Left cardiac atrium (tissue), 4 donors: Measurements from ENCODE around the gene SUSD6. TPM values are rescaled to one million over a fixed set of nuclear protein-coding genes. Genes with fewer than 3 reads are reported as not detected.
"Not testable (repeated sequence)": the region's sequence is repeated elsewhere in the genome, so short reads cannot be mapped to it uniquely, and the experiment has no call there.

Source experiments
- ATAC-seq, 2 donors: fragments of 200-7000 bp; cut with Tn5 transposase; one replicate each; pipeline ENCODE4 v1.9.1; 2020; ENCODE audit warnings: mild to moderate bottlenecking in 2 of 2, moderate library complexity in 2 of 2
- DNase-seq: peaks from one replicate; pipeline ENCODE4 v3.0.0-alpha.2; 2020
- intact Hi-C, 2 donors: fragments of 100-400 bp; cut with DNase I; formaldehyde crosslinking; loops; one replicate each; pipeline versions ENCODE4 v1.14.1 to v1.15.1; 2022 to 2023
- total RNA-seq, 2 donors: library from RNA; stranded (reverse); fragmentation: NEBNext Ultra II Directional; extraction: Animal tissue kit (Norgen Biotek cat#: 25700); gene quantifications; one replicate each; pipeline ENCODE4 v1.2.1, GENCODE V29; 2021
- donor health status: DM: no; HTN: yes; CAD: no.
- donor health status: DM: no; HTN: yes; CAD: no; lungs with severe emphysema.
- donor health status: DM: yes; HTN: yes; CAD: no.
- donor health status: Dilated cardiomyopathy.

Gene SUSD6
- total RNA-seq, 2 donors from 2014 or later: 21.8 to 28.1 TPM

DNA sequence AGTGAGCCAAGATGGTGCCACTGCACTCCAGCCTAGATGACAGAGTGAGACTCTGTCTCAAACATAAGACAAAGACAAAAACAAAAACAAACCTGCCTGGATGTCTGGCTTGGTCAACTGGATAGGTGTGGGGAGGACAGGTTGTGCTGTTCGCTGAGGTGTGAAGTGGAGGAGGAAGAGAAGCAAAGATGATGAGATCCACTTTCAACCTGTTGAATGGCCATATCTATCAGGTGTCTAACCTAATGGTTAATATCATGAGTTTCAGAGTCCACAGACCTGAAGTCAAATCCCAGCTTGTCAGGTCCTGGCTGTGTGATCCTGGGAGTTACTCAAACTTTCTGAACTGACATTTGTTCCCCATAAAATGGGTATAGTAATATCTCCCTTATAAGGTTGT is 27.0 kb upstream of the SUSD6 start:
- intact Hi-C loops: loop anchor here in 1 of 2 donors (2.0 kb wide), 1 partner anchor 142 kb away; no protein-coding TSS in a partner anchor
- DNase-seq (no peak), ATAC-seq (no peak)

DNA sequence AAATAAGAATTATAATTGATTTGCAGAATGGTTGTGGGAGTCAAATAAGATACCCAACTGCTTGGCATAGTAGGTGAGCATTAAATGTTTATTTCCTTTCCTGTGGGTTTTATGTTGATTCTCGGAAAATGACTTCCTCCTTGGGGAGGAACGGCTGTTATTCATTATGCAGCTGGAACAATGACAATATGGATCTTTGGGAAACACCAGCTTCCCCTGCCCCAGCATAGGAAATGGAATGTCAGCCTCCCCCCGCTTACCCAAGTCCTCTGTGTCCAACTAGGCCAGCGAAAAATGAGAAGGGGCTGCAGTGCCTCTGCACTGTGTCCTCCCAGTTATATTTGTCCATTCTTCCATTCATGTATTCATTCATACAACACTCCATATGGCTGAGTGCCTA is 25.0 kb upstream of the SUSD6 start:
- no peak for DNase-seq
- ATAC-seq: no peak
- intact Hi-C loops: no loop called here

DNA sequence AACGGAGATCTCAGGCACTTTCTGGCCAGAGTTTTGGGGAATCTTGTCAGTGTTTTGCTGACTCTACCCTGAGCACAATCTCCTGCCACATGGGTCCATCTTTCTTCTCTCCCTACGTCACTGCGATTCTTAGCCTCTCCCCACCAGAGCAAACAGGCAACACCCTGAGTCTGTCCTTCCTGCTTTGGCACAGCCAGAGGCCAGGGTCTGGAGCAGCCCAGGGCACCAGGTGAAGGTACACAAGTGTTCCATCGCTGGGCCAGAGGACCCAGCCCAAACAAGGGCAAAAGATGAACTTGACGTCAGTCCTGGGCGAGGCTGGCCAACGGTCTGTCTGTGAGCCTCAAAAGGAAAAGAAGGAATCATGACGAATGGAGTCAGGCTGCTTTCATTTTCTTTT is 24.0 kb upstream of the SUSD6 start:
- ATAC-seq (no peak), DNase-seq (no peak)
- intact Hi-C loops: no loop called here

DNA sequence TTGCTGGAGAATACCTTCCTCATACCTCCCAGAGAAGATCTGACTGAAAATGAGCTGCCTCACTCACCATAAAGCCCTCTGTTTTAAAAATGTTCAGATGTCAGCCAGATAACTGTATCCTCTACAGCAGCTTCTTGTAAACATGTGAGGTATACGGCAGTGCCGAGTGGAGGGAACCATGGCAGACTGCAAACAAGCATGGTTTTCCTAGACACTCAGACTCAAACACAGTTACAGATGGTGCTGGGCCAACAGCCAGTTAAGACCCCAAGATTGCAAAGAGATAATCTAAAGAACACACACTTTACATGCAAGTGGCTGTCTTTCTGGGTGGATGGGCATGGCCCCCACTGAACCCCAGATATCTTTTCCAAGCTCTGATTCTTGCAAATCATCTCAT is 20.1 kb upstream of the SUSD6 start:
- intact Hi-C loops: no loop called here
- DNase-seq (no peak), ATAC-seq (no peak)

DNA sequence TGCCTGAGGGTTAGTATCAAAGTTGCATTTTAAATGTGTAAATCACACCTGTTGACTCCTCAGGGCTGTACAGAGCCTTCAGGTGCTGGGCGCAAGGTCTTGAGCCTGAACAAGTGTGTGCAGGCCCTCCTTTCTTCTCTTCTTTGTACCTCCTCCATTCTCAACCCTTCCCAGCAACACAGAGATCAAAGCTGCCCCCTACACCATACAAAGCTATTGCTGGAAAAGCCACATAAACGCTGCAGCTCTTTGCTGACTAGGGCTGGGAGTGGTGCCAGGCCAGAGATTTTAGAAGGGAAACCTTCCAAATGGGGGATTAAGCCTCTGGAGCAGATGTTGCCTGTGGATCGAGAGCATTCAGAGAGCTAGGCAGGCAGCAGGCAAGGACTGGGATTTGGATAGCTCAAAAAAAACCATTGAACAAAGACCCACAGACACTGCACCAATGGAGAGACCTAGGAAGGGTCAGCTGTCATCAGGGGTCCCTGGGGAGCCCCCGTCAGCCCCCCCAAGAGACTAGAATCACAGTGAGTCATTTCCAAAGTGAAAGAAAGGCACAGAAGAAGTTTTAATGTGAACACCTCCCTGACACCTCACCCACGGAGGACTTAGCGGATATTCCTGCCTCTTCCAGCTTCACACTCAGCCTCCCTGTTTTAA is 18.2 kb upstream of the SUSD6 start:
- ATAC-seq (peak; percentile 76 to 84), DNase-seq (no peak)
- intact Hi-C loops: no loop called here

DNA sequence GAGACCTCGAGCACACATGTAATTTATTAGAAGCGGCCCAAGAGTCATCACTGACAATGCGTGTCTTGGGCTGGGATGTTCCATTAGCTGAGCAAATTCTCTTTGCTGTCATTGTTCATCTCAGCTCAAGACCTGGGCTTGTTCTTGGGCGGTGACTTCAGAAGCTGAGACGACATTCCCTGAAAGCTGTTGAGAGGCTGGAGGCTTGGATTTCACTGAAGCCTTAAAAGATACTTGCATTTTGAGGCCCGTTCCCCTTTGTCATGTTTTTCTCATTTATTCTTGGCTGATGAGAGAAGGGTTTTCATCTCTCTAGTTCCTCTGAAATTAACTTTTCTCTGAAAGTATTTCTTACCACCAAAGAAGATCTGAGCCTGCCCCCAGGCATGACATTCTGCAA is 16.6 kb upstream of the SUSD6 start:
- intact Hi-C loops: no loop called here
- ATAC-seq (no peak), DNase-seq (no peak)

DNA sequence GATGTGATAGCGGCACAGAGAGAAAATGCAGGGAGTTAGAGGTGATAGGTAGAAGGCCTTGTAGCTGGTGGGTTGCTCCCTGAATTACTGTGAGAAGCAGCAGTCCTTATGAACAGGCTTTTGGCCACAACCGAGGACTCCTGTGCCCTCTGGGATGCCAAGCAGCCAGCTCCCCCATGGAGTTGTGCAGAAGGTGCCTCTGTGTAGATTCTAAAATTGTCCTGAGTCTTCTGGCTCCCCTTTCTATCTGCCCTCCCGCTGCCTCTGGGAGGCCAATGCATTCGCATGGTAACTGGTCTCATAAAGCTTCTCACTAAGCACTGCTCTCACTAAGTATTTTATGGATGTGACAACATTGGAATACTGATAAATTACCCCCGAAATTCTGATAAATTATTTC is 16.1 kb upstream of the SUSD6 start:
- ATAC-seq: no peak
- intact Hi-C loops: no loop called here
- no peak for DNase-seq

DNA sequence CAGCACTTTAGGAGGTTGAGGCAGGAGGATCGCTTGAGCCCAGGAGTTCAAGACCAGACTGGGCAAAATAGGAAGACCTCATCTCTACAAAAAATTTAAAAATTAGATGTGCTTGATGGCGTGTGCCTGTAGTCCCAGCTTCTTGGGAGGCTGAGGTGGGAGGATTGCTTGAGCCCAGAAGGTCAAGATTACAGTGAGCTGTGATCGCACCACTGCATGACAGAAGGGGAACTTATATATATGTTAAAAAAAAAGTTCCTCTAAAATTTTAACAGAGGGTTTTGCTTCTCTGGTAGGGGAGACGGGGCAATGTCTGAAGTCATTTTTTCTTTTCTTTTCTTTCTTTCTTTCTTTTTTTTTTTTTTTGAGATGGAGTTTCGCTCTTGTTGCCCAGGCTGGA is 12.0 kb upstream of the SUSD6 start:
- intact Hi-C loops, DNase-seq, ATAC-seq: not testable (repeated sequence)

DNA sequence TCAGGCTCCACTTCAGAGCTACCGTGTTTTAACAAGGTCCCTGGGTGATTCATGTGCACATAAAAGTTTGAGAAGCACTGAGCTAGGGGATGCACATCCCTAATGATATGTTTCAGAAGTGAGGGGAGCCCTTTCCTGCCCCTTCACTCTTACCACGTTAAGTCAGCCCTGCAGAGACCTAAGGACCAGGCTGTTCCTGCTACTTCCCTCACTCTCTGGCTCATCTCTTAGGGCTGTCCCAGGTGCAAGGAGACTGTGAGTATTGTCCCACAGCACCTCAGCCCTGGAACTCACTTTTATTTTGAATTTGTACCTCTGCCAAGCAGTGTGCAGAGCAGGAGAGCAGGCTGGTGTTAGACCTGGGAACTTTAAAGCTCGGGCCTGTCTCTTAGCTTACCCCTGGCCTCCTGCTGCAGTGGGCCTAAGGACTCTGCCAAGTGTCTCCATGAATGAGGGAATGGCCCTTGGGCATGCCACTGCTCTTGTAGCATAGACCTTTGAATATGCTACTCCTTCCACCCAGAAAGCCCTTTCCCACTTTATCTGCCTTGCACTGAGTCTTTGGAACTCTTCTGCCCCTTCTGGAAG is 11.0 kb upstream of the SUSD6 start:
- intact Hi-C loops: loop anchor here (5.0 kb wide), 1 partner anchor 127 kb away; no protein-coding TSS in a partner anchor
- DNase-seq: no peak
- no peak for ATAC-seq

DNA sequence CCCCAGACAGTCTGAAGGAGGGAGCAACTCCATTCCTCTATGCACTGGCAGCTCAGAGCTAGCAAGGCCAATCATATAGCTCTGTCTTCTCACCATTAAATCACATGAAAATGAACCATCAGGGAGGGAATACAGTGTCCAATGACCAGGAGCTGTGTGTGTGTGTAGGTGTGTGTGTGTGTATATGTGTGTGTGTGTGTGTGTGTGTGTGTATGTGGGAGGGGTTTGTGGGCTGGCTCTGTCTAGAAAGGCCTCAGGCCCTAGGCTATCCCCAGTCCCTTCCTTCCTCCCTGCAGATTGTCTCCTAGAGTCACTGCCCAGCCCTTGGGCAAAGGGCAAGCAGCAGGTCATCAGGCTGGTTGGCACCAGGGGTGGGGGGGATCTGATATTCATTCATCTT is 5.7 kb upstream of the SUSD6 start:
- intact Hi-C loops: no loop called here
- no peak for DNase-seq
- peak in 1 of 2 donors; percentile 14 for ATAC-seq

DNA sequence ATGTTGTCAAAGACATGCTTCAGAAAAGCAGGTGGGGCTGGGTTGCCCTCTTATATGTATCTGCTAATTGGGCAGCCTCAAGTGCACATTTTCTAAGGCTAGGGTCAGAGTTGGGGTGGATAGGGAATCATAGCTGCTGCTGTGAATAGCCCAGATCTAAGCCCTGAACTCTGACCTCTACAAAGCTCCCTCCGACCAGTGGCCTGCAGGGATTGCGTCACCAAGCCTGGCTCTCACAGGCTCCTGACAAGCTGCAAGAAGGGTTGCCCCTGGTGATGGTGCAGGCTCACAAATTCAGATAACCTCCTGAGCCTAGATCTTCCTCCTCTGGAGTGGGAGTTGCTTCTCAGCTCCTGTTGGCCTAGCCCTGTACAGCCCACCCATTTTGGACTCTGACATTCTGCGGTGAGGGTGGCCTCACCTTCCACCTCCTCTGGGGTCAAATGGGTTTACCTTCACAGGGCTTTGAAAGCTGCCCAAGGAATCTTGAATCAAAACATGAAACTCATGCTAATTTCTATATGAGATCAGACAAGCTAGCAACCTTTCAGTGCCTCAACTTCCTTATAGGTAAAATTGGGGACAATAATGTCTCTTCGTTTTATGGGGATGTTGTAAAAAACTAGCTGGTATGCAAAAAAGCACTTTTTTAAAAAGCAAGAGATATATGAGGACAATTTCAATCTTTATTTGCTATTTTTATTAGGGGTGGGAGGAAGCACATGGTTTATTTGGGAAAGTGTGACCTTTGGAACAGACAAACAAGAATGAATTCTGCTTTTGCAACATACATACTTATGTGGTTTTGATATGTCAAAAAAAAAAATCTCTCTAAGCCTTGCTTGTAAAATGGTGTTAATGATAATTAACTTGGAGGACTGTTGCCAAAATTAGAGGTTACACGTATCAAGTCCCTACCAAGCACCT is 4.9 kb upstream of the SUSD6 start:
- intact Hi-C loops: no loop called here
- ATAC-seq (peak in 1 of 2 donors; percentile 13), DNase-seq (no peak)

DNA sequence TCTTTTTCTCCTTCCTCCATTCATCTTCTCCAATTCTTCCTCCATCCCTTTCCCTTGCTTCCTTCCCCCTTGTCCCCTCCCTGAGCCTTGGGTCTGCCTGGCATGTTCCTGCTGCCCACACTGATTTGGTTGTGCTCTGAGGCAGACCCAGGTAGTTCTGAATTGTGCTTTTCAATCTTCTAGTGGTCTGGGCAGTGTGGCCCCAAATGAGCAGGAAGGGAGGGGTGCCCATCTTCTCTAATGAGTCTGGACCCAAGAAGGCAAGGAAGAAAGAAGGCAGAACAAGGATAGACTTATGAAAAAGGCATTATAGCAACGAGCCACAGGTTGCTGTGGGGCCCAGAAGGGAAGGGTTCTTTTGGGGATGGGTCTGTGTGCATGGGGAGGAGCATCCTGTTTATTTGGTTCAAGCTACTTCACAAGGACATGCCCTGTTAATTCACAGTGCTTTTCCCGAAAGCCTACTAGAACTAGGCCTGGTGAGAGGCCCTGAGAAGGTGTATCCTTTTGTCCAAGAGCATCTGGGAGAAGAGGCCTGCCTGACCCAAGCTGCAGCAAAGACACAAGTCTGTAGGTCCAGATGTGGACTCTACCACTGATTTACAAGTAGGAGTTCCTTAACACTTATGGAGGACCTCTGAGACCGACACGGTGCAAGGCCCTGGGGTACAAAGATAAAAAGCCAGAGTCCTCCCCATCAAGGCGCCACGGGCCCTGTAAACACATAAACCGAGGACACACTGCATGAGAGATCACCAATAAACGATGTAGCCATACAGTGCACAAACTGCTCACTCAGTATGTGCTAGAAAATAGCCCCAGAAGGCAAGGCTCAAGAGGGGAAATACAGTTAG is 1.1 kb upstream of the SUSD6 start:
- intact Hi-C loops: loop anchor here in 1 of 2 donors (5.0 kb wide), 1 partner anchor 107 kb away; no protein-coding TSS in a partner anchor
- DNase-seq (no peak), ATAC-seq (no peak)

DNA sequence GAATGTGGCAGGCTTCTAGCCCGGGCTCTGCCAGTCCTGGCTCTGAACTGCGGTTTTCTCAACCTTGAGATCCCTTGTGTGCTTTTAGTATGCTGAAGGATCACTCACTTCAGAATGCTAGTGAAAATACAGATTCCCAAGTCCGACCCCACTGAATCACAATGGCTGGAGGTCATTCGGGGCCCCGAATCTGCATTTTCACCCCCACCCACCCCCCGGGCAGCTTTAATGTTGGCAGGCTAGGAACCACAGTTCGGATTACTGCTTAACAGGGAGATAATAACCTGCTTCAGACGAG is 573 bp upstream of the SUSD6 start:
- peak in 1 of 2 donors; percentile 13 for ATAC-seq
- intact Hi-C loops: loop anchor here in 1 of 2 donors (5.0 kb wide), 1 partner anchor 106 kb away; no protein-coding TSS in a partner anchor

DNA sequence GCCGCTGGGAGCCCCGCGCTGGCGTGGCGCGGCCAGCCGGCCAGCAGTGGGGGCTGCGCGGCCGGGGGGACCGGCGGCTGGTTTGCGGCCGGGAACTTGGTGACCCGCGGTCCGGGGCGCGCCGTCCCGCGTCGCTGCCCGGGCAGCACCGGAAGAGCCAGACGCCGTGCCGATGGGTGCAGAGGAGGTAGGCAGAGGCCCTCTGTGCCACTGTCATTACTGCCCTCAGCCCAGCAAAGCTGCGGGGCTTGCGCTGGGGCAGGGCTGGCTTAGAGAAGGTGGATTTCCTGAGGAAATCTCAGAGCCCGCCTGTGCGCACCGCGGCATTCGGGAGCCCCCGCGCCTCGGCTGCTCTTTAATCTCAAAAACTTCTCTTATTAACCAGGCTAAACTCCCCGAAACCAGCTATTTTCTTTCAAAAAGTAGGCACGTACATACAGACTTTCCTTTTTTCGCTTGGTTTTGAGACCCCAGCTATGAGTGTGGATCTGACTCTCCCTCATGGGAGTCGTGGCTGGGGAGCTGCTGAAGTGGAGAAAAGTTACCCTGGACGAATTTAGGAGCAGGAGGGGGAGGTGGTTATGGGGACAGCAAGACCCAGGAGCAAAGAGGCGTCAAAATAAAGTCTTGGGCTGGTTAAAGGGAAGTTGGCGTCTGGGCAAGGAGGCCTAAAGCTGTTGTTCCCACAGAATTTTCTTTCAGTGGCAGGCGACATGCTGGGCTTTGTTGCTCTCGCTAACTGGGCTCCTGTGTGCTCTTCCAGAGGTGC is 802 bp downstream of the SUSD6 start:
- DNase-seq (peak; percentile 42), ATAC-seq (peak in 1 of 2 donors; percentile 6)
- intact Hi-C loops: loop anchor here in 1 of 2 donors (5.0 kb wide), 1 partner anchor 105 kb away; no protein-coding TSS in a partner anchor

More for the DNA sequence above, 573 bp upstream of the SUSD6 start:
- no peak for DNase-seq

DNA sequence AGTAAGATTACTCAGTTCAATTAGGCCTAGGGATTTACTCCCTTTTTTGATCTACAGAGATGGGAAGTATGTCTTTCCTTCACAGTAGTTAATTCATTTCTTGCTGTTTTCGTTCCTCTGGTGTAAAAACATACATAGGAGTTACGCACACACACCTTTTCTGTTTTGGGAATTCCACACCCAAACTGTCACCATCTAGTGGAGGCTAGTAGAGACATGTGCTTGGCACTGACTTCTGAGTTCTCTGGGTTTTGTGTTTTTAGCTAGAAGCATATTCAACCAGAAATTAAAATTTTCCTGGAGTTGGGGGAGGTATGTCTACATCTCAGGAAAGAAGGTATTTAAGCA is 1.4 kb downstream of the SUSD6 start:
- ATAC-seq (no peak), DNase-seq (no peak)
- intact Hi-C loops: loop anchor here in 1 of 2 donors (5.0 kb wide), 1 partner anchor 105 kb away; no protein-coding TSS in a partner anchor

DNA sequence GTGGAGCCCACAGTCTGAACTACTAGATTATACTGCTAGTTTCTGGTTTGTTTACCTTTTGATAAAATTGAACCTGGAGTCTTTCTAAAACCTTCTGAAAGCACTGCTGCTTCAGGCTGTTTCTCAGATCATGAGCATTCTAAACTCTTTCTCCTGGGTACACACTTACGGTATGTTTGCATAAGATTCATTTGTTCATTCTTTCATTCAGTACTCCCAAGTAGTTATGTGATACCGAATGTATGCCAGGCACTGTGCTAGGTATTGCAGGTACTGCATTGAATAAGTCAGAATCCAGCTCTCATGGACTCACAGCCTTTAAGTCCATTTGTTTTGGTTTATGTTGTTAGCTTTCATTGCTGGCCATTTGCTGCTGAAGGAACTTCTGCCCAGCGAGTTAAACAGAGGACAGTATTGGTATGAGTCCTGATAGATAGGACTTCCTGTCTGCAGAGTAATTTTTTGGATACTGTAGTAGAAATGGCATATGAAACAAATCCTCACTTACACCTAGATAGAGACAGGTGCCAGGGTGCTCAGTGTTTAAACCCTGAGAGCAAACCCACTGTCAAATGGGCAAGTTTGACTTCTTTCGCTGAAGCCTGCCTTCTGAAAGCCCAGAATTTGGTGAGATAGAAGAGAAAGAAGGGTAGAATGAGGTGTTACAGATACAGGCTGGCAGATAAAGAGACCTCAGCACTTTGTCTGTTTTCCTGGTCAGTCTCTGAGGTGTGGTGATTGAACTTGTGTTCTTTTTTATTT is 2.1 kb downstream of the SUSD6 start:
- DNase-seq (no peak), ATAC-seq (no peak)
- intact Hi-C loops: loop anchor here in 1 of 2 donors (5.0 kb wide), 1 partner anchor 104 kb away; no protein-coding TSS in a partner anchor

DNA sequence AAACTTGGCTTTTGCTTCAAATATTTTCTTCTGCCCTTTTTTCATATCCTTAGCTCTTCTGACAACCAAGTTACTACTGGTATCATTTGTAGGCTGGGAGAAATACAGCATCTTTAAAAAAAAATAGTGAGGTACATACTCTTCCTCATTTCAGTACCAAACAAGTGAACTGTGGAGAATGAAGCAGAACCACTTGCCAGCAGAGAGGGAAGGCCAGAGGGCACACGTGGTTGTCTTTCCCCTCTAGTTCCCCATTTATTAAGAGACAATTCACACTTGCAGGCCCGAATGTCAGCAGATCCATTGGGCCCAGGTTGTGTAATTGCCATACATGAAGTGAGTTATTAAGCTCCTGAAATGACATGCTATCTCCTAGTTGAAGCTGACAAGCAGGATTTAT is 3.2 kb downstream of the SUSD6 start:
- DNase-seq: no peak
- intact Hi-C loops: loop anchor here in 1 of 2 donors (5.0 kb wide), 1 partner anchor 103 kb away; no protein-coding TSS in a partner anchor
- no peak for ATAC-seq
